ENCODE data around the gene WNK1. TPM values are rescaled to one million over a fixed set of nuclear protein-coding genes. Genes with fewer than 3 reads are reported as not detected.

Gene WNK1
- total RNA-seq, 6 experiments from 2014 or later, result 79.5 to 106 (median 94.3) TPM

DNA sequence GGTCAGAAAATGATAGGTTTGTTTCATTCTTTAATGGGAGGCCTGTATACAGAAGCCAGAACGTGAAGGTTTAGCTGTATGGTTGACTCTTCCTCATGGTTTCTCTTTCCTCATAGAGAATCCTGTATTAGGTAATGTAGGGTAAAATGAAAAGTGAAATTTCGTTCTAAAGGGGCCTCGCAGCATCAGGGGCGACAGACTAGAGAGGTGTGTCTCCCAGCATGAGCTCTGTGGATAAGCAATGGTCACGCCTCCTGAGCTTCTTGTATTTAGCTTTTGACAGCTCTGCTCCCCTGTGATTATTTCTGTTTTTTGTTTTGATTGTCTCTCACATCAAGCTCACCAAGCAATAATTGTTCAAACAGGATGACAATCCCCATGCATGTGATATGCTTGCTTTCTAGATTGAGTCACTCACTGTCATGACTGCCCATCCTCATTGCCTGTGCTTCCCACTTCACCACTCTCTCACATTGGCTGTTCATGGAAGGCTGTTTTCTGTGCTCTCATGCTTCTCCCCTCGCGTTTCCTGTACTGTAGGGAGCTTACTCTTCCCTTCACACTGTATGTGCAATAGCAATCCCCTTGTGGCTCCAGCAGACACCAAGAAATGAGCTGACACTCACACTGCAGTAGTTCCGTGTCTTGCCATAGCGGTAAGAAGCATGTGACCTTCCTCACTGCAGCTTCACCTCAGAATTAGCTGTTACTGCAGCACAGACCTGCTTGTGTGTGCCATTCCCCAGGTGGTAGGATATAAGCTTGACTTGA, 153.1 kb downstream of the WNK1 start:
- Mint-ChIP-seq H3K36me3 (ENCODE audit: low read depth) (peaks cover 51% of the 10 kb centered on the region), H3K27me3 (ENCODE audit: insufficient read depth) (peaks cover 9% of the 10 kb centered on the region), H3K27ac (no peak overlapping the region), H3K9me3 (no peaks in the 10 kb centered on the region), H3K4me1 (ENCODE audit: low read depth) (no peaks in the 10 kb centered on the region), H3K4me3 (no peak overlapping the region)
- no peak for DNase-seq
- TF ChIP-seq, protein P1, sequence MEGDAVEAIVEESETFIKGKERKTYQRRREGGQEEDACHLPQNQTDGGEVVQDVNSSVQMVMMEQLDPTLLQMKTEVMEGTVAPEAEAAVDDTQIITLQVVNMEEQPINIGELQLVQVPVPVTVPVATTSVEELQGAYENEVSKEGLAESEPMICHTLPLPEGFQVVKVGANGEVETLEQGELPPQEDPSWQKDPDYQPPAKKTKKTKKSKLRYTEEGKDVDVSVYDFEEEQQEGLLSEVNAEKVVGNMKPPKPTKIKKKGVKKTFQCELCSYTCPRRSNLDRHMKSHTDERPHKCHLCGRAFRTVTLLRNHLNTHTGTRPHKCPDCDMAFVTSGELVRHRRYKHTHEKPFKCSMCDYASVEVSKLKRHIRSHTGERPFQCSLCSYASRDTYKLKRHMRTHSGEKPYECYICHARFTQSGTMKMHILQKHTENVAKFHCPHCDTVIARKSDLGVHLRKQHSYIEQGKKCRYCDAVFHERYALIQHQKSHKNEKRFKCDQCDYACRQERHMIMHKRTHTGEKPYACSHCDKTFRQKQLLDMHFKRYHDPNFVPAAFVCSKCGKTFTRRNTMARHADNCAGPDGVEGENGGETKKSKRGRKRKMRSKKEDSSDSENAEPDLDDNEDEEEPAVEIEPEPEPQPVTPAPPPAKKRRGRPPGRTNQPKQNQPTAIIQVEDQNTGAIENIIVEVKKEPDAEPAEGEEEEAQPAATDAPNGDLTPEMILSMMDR (IDR thresholded peaks at IDR 0.05), result no peak

DNA sequence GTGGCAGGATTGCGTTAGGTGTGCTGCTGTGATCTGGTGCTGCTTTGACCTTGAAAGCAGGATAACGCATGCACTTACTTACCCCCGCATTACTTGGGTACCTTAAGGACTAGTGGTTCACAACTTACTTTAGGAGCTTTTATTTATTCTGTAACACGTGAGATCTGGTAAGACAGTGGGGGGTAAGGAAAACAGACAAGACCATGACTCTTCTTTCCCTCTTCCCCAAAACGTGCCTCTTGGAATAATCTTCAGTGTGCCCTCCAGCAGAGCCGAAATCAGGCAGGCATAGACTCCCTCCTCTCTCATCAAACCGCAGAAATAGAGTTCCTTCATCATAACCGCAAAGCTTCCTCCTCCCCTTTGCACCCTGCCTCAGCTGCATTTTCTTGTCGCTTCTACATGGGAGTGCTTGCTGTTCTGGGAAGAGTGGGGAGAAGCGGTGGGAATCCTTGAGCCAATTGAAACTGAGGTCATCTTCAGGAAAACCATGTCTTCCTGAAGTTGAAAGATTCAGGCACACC, 153.7 kb downstream of the WNK1 start:
- peak overlapping the region; percentile 4; the same call in 1 of the 2 replicates for H3K4me3 Mint-ChIP-seq
- H3K27me3 Mint-ChIP-seq (ENCODE audit: insufficient read depth), result peaks cover 9% of the 10 kb centered on the region
- H3K4me1 Mint-ChIP-seq (ENCODE audit: low read depth), result no peaks in the 10 kb centered on the region
- no peaks in the 10 kb centered on the region for H3K9me3 Mint-ChIP-seq
- DNase-seq, result no peak
- peaks cover 45% of the 10 kb centered on the region for H3K36me3 Mint-ChIP-seq (ENCODE audit: low read depth)
- TF ChIP-seq, protein P1 (IDR thresholded peaks at IDR 0.05), result no peak
- no peak overlapping the region for H3K27ac Mint-ChIP-seq

DNA sequence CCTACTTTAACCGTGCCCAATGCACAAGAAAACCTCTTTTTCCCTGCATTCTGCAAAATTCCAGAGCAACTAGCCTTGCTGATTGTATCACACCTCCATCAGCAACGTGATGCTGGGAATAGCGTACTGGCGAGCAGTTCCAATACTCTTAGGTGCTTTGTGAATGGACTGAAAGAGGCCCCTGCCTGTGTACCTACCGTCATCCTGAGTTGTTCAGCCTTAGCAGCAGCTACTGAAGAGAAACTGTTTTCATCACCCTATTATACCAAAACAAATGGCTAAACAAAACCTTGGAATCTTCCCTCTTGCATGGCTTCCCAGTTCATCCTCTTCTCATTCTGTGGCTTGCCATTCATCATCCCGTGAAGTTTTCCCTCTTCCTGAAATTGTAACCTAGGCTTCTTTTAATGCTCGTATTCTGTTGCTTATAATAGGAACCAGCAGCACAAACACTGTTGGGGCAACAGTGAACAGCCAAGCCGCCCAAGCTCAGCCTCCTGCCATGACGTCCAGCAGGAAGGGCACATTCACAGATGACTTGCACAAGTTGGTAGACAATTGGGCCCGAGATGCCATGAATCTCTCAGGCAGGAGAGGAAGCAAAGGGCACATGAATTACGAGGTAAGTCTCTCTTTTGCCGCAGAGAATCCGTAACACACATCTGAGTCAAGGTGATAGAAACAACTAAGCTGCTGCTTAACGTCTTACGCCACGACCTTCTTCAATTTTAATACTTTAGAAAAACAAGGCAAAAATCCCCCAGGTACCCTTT, 155.2 kb downstream of the WNK1 start:
- Mint-ChIP-seq H3K27ac (peak overlapping the region; percentile 40; the same call in 1 of the 2 replicates), H3K27me3 (ENCODE audit: insufficient read depth) (peaks cover 6% of the 10 kb centered on the region), H3K4me3 (no peak overlapping the region), H3K9me3 (no peaks in the 10 kb centered on the region), H3K36me3 (ENCODE audit: low read depth) (peaks cover 31% of the 10 kb centered on the region), H3K4me1 (ENCODE audit: low read depth) (no peaks in the 10 kb centered on the region)
- no peak for DNase-seq
- TF ChIP-seq, protein P1 (IDR thresholded peaks at IDR 0.05), result no peak

DNA sequence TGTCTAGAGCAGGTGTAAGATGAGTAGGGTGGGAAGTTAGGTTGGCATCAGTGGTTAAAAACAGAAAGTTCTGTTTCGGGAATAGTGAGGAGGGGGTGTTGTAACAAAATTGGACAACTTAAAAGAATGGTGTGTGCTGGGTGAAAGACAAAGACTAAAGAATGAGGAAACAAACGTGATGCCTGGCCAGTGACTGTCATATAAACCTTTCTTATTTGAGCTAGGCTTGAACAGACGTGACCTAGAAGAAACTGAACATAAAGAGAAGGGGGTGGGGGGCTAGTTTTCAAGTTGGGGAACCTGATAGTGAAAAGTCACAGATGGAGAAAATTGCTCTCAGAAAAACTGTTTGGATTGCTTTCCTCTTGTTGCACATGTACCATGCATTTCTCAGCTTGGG, 157.5 kb downstream of the WNK1 start:
- Mint-ChIP-seq H3K4me3 (no peak overlapping the region), H3K36me3 (ENCODE audit: low read depth) (peaks cover 40% of the 10 kb centered on the region), H3K27me3 (ENCODE audit: insufficient read depth) (peaks cover 10% of the 10 kb centered on the region), H3K9me3 (no peaks in the 10 kb centered on the region), H3K4me1 (ENCODE audit: low read depth) (peaks cover 22% of the 10 kb centered on the region), H3K27ac (no peak overlapping the region; the same call in 1 of the 2 replicates)
- TF ChIP-seq, protein P1 (IDR thresholded peaks at IDR 0.05), result no peak
- no peak for DNase-seq

DNA sequence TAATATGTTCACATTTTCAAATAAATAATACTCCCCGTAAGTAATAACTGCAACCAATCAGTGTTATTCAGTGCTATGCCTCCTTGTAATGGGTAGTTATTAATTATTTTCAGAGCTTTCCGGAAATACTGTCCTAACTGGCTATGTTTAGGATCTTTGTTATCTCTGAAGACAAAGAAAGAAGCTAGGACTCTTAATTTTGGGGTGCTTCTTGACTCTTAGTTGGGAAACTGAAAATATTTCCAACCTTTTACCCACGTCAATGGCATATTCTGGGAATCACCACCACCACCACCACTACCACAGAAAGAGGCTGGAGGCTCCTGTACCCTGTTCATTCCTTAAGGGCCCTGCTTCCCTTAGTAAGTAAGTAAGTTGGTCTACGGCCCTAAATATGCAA, 158.0 kb downstream of the WNK1 start:
- no peaks in the 10 kb centered on the region for H3K9me3 Mint-ChIP-seq
- no peak overlapping the region for H3K4me3 Mint-ChIP-seq
- H3K36me3 Mint-ChIP-seq (ENCODE audit: low read depth), result peaks cover 42% of the 10 kb centered on the region
- H3K27ac Mint-ChIP-seq, result no peak overlapping the region
- H3K4me1 Mint-ChIP-seq (ENCODE audit: low read depth), result peaks cover 27% of the 10 kb centered on the region
- no peak for DNase-seq
- peaks cover 10% of the 10 kb centered on the region for H3K27me3 Mint-ChIP-seq (ENCODE audit: insufficient read depth)
- TF ChIP-seq, protein P1 (IDR thresholded peaks at IDR 0.05), result no peak

Data from HFFc6 (cell line).